ENCODE results near the gene DDX39B.
"Not testable (repeated sequence)": the region's sequence is repeated elsewhere in the genome, so short reads cannot be mapped to it uniquely, and the experiment has no call there.

The DDX39B gene

DNA sequence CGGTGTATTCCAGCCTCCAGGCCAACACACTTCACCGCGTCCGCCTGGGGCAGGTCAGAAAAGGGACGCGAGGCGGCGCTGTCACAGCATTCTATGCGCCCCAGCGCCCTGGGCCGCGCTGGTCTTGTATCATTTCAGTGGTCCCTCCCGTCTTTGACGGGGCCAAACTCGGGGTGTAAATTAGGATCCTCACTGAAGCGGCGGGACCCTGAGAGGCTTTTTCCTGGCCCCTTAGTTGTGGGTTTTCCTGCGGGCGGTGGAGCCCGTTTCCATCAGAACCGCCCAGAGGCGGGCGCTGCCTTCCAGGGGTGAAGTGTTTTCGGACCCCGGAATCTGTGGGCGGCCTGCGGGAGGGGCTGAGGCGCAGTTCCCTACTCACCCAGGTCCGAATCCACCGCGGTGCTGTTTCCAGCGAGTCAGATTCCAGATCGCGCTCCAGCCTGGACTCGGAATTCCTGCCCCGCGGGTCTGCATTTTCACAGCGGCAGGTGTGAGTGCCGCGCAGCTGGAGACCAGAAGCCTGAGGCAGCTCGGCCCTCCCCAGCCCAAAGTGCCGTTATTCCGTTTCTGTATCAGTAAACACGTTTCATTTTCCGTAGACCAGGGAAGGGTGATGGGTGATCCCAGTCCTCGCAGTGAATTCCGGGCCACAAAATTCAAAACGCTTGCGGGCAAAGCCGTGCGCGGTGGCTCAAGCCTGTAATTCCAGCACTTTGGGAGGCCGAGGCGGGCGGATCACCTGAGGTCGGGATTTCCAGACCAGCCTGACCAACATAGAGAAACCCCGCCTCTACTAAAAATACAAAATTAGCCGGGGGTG, 47.7 kb downstream of the DDX39B start:
- no peaks in the 10 kb centered on the region for H3K9me3 ChIP-seq (ENCODE audit: control insufficient read depth in 2 of 2, low read length in 2 of 2)
- H3K9ac ChIP-seq (ENCODE audit: low read length in 2 of 2), result peak overlapping the region; percentile 21 to 45
- peak overlapping the region; percentile 63 to 69 for H3K4me3 ChIP-seq (ENCODE audit: low read length in 2 of 2)
- peaks cover 11% of the 10 kb centered on the region for H3K4me1 ChIP-seq (ENCODE audit: control insufficient read depth, insufficient read depth, low read length)
- no peaks in the 10 kb centered on the region for H3K36me3 ChIP-seq (ENCODE audit: control insufficient read depth in 2 of 2, insufficient read depth in 2 of 2, low read length in 2 of 2)
- peaks cover 10 to 40% of the 10 kb centered on the region in 2 donors for H3K27me3 ChIP-seq (ENCODE audit: control insufficient read depth in 1 of 2, insufficient read depth in 2 of 2, low read length in 2 of 2)
- H3K27ac ChIP-seq (ENCODE audit: low read length), result no peak overlapping the region

- H3K9ac ChIP-seq (ENCODE audit: low read length in 2 of 2); H3K9me3 ChIP-seq (ENCODE audit: control insufficient read depth in 2 of 2, low read length in 2 of 2); H3K27ac ChIP-seq (ENCODE audit: low read length); H3K36me3 ChIP-seq (ENCODE audit: control insufficient read depth in 2 of 2, insufficient read depth in 2 of 2, low read length in 2 of 2): not testable (repeated sequence)
- Histone ChIP-seq H3K4me3 (ENCODE audit: low read length in 2 of 2) (peak overlapping the region in 1 of 2 donors; percentile 69), H3K4me1 (ENCODE audit: control insufficient read depth, insufficient read depth, low read length) (peaks cover 11% of the 10 kb centered on the region), H3K27me3 (ENCODE audit: control insufficient read depth in 1 of 2, insufficient read depth in 2 of 2, low read length in 2 of 2) (peaks cover 10 to 39% of the 10 kb centered on the region in 2 donors)
Observed at GRCh38 chr6:31493550-31493874, 48.3 kb downstream of the DDX39B start.

DNA sequence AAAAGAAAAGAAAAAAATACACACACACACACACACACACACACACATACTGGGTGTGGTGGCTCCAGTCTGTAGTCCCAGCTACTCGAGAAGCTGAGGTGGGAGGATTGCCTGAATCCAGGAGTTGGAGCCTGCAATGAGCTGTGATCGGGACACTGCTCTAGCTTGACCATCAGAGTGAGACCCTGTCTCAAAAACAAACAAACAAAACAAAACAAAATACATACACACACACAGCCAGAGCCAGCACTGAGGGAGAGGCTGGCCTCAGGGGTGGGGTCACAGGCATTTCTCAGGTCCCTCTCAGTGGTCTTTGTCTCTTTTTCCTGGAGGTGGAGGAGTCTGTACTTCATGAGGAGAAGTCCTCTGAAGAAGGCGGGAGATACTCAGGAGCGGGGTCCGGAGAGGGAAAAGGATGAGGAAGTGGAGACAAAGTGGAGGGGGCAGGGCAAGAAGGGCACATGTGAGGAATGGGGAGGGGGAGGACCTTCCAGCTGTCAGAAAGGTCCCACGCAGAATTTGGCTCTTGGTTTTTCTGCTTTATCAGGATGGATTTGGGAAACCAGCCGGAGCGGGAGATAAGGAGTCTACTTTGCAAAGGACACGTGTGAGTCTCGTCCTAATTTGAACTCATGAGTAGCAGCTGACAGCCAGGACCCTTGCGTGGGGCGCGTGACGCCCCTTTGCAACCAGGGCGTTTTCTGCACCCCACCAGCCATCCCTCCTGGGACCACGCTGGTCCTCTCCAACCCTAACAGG, 51.5 kb downstream of the DDX39B start:
- Histone ChIP-seq H3K4me1 (ENCODE audit: control insufficient read depth, insufficient read depth, low read length) (peaks cover 5% of the 10 kb centered on the region), H3K4me3 (ENCODE audit: low read length in 2 of 2) (no peak overlapping the region), H3K9me3 (ENCODE audit: control insufficient read depth in 2 of 2, low read length in 2 of 2) (no peaks in the 10 kb centered on the region), H3K27ac (ENCODE audit: low read length) (no peak overlapping the region), H3K9ac (ENCODE audit: low read length in 2 of 2) (no peak overlapping the region), H3K36me3 (ENCODE audit: control insufficient read depth in 2 of 2, insufficient read depth in 2 of 2, low read length in 2 of 2) (no peaks in the 10 kb centered on the region), H3K27me3 (ENCODE audit: control insufficient read depth in 1 of 2, insufficient read depth in 2 of 2, low read length in 2 of 2) (peaks cover 7 to 27% of the 10 kb centered on the region in 2 donors)

GRCh38 chr6:31489086-31489485, 52.7 kb downstream of the DDX39B start:
- Histone ChIP-seq H3K9ac (ENCODE audit: low read length in 2 of 2) (no peak overlapping the region), H3K9me3 (ENCODE audit: control insufficient read depth in 2 of 2, low read length in 2 of 2) (no peaks in the 10 kb centered on the region), H3K36me3 (ENCODE audit: control insufficient read depth in 2 of 2, insufficient read depth in 2 of 2, low read length in 2 of 2) (no peaks in the 10 kb centered on the region), H3K27ac (ENCODE audit: low read length) (no peak overlapping the region), H3K27me3 (ENCODE audit: control insufficient read depth in 1 of 2, insufficient read depth in 2 of 2, low read length in 2 of 2) (peaks cover 7 to 24% of the 10 kb centered on the region in 2 donors), H3K4me1 (ENCODE audit: control insufficient read depth, insufficient read depth, low read length) (peaks cover 2% of the 10 kb centered on the region), H3K4me3 (ENCODE audit: low read length in 2 of 2) (no peak overlapping the region)

- H3K9me3 ChIP-seq (ENCODE audit: control insufficient read depth in 2 of 2, low read length in 2 of 2); H3K9ac ChIP-seq (ENCODE audit: low read length in 2 of 2); H3K27ac ChIP-seq (ENCODE audit: low read length); H3K4me3 ChIP-seq (ENCODE audit: low read length in 2 of 2); H3K4me1 ChIP-seq (ENCODE audit: control insufficient read depth, insufficient read depth, low read length); H3K36me3 ChIP-seq (ENCODE audit: control insufficient read depth in 2 of 2, insufficient read depth in 2 of 2, low read length in 2 of 2): not testable (repeated sequence)
- peaks cover 4 to 19% of the 10 kb centered on the region in 2 donors for H3K27me3 ChIP-seq (ENCODE audit: control insufficient read depth in 1 of 2, insufficient read depth in 2 of 2, low read length in 2 of 2)
Observed at GRCh38 chr6:31487674-31488073, 54.1 kb downstream of the DDX39B start.

DNA sequence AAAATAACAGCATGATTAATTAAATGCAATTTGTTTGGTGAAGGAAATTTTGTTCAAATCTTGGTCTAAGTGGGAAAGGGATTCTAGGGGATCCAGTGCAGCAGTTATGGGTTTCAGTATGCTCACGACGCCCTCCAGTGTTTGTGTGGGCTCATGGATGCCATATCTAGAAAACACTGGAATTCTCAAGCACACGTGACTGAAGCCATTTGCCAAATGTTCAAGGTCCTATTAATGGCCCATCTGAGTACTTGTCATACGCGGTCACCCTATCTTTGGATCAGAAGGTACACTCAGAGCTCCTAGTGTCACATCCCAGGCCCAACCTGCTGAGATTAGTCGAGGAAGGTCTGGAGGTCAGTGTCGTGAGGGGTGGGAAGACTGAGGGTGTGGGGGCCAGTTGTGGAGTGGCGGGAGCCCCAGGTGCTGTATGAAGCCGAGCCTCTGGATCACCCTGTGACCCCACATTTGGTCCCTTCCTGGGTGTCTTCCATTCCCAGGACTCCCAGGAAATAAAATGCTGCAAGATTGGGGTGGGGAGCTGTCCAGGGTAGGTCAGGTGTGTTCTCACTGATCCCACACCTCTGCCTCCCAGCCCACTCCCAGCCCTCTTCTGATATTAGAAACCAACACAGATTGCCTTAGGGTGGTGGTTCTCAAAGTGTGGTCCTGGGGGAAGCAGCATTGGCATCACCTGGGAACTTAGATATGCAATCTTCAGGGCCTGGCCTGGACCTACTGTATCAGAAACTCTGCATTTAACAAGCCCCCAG, 55.6 kb downstream of the DDX39B start:
- not testable (repeated sequence) for H3K27ac ChIP-seq (ENCODE audit: low read length); H3K4me1 ChIP-seq (ENCODE audit: control insufficient read depth, insufficient read depth, low read length); H3K4me3 ChIP-seq (ENCODE audit: low read length in 2 of 2); H3K9me3 ChIP-seq (ENCODE audit: control insufficient read depth in 2 of 2, low read length in 2 of 2); H3K36me3 ChIP-seq (ENCODE audit: control insufficient read depth in 2 of 2, insufficient read depth in 2 of 2, low read length in 2 of 2); H3K9ac ChIP-seq (ENCODE audit: low read length in 2 of 2)
- H3K27me3 ChIP-seq (ENCODE audit: control insufficient read depth in 1 of 2, insufficient read depth in 2 of 2, low read length in 2 of 2), result peaks cover 4 to 17% of the 10 kb centered on the region in 2 donors

DNA sequence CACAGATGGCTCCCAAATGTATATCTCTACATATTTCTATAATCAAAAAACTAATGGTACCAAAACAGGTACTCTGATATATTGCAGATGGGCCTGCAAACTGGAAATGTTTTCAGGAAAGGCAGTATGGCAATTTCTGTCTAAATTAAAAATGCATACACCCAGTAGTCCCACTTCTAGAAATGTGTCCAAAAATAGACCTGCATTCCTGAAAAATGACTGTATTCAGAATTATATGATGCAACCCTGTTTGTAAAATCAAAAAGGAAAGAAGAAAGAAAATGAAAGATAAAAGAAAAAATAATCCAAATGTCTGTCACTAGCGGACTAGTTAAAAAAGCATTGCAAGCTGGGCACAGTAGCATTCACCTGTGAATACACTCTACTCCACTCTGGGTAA, 56.7 kb downstream of the DDX39B start:
- Histone ChIP-seq H3K27ac (ENCODE audit: low read length) (no peak overlapping the region), H3K4me1 (ENCODE audit: control insufficient read depth, insufficient read depth, low read length) (no peaks in the 10 kb centered on the region), H3K4me3 (ENCODE audit: low read length in 2 of 2) (no peak overlapping the region), H3K36me3 (ENCODE audit: control insufficient read depth in 2 of 2, insufficient read depth in 2 of 2, low read length in 2 of 2) (no peaks in the 10 kb centered on the region), H3K9me3 (ENCODE audit: control insufficient read depth in 2 of 2, low read length in 2 of 2) (no peaks in the 10 kb centered on the region), H3K27me3 (ENCODE audit: control insufficient read depth in 1 of 2, insufficient read depth in 2 of 2, low read length in 2 of 2) (peaks cover 0 to 14% of the 10 kb centered on the region in 2 donors), H3K9ac (ENCODE audit: low read length in 2 of 2) (no peak overlapping the region)

GRCh38 chr6:31483392-31483791, 58.4 kb downstream of the DDX39B start:
- Histone ChIP-seq H3K4me3 (ENCODE audit: low read length in 2 of 2) (no peak overlapping the region), H3K36me3 (ENCODE audit: control insufficient read depth in 2 of 2, insufficient read depth in 2 of 2, low read length in 2 of 2) (no peaks in the 10 kb centered on the region), H3K27me3 (ENCODE audit: control insufficient read depth in 1 of 2, insufficient read depth in 2 of 2, low read length in 2 of 2) (peaks cover 6 to 7% of the 10 kb centered on the region in 2 donors), H3K9ac (ENCODE audit: low read length in 2 of 2) (no peak overlapping the region), H3K9me3 (ENCODE audit: control insufficient read depth in 2 of 2, low read length in 2 of 2) (no peaks in the 10 kb centered on the region), H3K4me1 (ENCODE audit: control insufficient read depth, insufficient read depth, low read length) (no peaks in the 10 kb centered on the region), H3K27ac (ENCODE audit: low read length) (no peak overlapping the region)

- no peak overlapping the region for H3K27ac ChIP-seq (ENCODE audit: low read length)
- H3K27me3 ChIP-seq (ENCODE audit: control insufficient read depth in 1 of 2, insufficient read depth in 2 of 2, low read length in 2 of 2), result peaks cover 6 to 7% of the 10 kb centered on the region in 2 donors
- no peak overlapping the region for H3K9ac ChIP-seq (ENCODE audit: low read length in 2 of 2)
- H3K36me3 ChIP-seq (ENCODE audit: control insufficient read depth in 2 of 2, insufficient read depth in 2 of 2, low read length in 2 of 2), result no peaks in the 10 kb centered on the region
- no peak overlapping the region for H3K4me3 ChIP-seq (ENCODE audit: low read length in 2 of 2)
- no peaks in the 10 kb centered on the region for H3K9me3 ChIP-seq (ENCODE audit: control insufficient read depth in 2 of 2, low read length in 2 of 2)
- no peaks in the 10 kb centered on the region for H3K4me1 ChIP-seq (ENCODE audit: control insufficient read depth, insufficient read depth, low read length)
Observed at GRCh38 chr6:31480574-31480973, 61.2 kb downstream of the DDX39B start.

All from stomach smooth muscle (tissue), 2 donors.